HG03103 (cell line): ENCODE data around the gene RPS14.
"Not testable (repeated sequence)": the region's sequence is repeated elsewhere in the genome, so short reads cannot be mapped to it uniquely, and the experiment has no call there.

Experiments
- ATAC-seq: cut with Tn5 transposase; IDR thresholded peaks from one replicate; pipeline ENCODE4 v1.9.1; 2021; ENCODE audit warnings: low read depth; ENCODE audit not compliant: unreplicated experiment

Gene RPS14

GRCh38 chr5:150419630-150420270 is 29.8 kb downstream of the RPS14 start:
- ATAC-seq: peak; percentile 60

GRCh38 chr5:150413902-150414790 is 35.4 kb downstream of the RPS14 start:
- not testable (repeated sequence) for ATAC-seq

- no peak for ATAC-seq
Observed at GRCh38 chr5:150413176-150413901, 36.2 kb downstream of the RPS14 start.

- peak; percentile 63 for ATAC-seq
Observed at GRCh38 chr5:150412319-150413175, 37.0 kb downstream of the RPS14 start, which contains the start of gene CD74. CD74 (minus strand) TSS chr5:150412910; CDS start chr5:150412749, 161 bp downstream.

- no peak for ATAC-seq
Observed at GRCh38 chr5:150411245-150411979, 38.1 kb downstream of the RPS14 start.

- no peak for ATAC-seq
Observed at GRCh38 chr5:150410524-150411244, 38.9 kb downstream of the RPS14 start.

- ATAC-seq: peak; percentile 25
Observed at GRCh38 chr5:150409638-150410523, 39.7 kb downstream of the RPS14 start.

GRCh38 chr5:150408231-150408943 is 41.2 kb downstream of the RPS14 start:
- no peak for ATAC-seq

- ATAC-seq: no peak
Observed at GRCh38 chr5:150407096-150407720, 42.3 kb downstream of the RPS14 start.

- ATAC-seq: no peak
Observed at GRCh38 chr5:150406723-150407095, 42.8 kb downstream of the RPS14 start.

GRCh38 chr5:150406103-150406722 is 43.3 kb downstream of the RPS14 start:
- ATAC-seq: no peak

- ATAC-seq: no peak
Observed at GRCh38 chr5:150404941-150405816, 44.4 kb downstream of the RPS14 start.

GRCh38 chr5:150404535-150404934 is 45.0 kb downstream of the RPS14 start:
- ATAC-seq: no peak

GRCh38 chr5:150404121-150404520 is 45.4 kb downstream of the RPS14 start:
- ATAC-seq: no peak

- no peak for ATAC-seq
Observed at GRCh38 chr5:150402901-150403342, 46.6 kb downstream of the RPS14 start.
